ENCODE measurements around the gene SAFB2.

The SAFB2 gene

DNA sequence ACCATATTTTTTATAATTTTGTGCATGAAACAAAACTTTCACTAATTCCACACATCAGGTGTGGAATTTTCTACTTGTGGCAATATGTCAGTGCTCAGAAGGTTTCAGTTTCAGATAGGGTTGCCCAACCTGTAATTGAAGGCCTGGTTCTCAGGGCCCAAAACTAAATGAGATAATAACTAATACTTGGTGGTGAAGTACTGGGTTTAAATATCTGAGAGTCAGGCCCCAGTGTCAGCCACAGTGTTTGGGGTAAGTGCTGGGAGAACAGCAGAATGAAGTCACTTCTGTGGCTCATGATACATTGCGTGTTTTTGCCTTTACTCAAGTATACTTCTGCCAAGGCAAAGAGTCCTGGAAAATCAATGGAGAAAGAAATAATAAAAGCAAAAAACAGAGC is 5.9 kb upstream of the SAFB2 start:
- no peak for TF ChIP-seq FOXM1 (IDR thresholded peaks at IDR 0.05; ENCODE audit: borderline replicate concordance, low read depth)
- TF ChIP-seq ZBTB7A (IDR thresholded peaks at IDR 0.05; ENCODE audit: low read depth) = no peak
- TF ChIP-seq CEBPB (IDR thresholded peaks at IDR 0.05) = no peak
- no peak for TF ChIP-seq NFIC (IDR thresholded peaks at IDR 0.05)
- TF ChIP-seq, protein P1, sequence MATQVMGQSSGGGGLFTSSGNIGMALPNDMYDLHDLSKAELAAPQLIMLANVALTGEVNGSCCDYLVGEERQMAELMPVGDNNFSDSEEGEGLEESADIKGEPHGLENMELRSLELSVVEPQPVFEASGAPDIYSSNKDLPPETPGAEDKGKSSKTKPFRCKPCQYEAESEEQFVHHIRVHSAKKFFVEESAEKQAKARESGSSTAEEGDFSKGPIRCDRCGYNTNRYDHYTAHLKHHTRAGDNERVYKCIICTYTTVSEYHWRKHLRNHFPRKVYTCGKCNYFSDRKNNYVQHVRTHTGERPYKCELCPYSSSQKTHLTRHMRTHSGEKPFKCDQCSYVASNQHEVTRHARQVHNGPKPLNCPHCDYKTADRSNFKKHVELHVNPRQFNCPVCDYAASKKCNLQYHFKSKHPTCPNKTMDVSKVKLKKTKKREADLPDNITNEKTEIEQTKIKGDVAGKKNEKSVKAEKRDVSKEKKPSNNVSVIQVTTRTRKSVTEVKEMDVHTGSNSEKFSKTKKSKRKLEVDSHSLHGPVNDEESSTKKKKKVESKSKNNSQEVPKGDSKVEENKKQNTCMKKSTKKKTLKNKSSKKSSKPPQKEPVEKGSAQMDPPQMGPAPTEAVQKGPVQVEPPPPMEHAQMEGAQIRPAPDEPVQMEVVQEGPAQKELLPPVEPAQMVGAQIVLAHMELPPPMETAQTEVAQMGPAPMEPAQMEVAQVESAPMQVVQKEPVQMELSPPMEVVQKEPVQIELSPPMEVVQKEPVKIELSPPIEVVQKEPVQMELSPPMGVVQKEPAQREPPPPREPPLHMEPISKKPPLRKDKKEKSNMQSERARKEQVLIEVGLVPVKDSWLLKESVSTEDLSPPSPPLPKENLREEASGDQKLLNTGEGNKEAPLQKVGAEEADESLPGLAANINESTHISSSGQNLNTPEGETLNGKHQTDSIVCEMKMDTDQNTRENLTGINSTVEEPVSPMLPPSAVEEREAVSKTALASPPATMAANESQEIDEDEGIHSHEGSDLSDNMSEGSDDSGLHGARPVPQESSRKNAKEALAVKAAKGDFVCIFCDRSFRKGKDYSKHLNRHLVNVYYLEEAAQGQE (IDR thresholded peaks at IDR 0.05; ENCODE audit: low read depth) = no peak
- no peak for TF ChIP-seq YY1 (IDR thresholded peaks at IDR 0.05; ENCODE audit: low read depth)
- TF ChIP-seq, protein P2, sequence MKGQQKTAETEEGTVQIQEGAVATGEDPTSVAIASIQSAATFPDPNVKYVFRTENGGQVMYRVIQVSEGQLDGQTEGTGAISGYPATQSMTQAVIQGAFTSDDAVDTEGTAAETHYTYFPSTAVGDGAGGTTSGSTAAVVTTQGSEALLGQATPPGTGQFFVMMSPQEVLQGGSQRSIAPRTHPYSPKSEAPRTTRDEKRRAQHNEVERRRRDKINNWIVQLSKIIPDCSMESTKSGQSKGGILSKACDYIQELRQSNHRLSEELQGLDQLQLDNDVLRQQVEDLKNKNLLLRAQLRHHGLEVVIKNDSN (IDR thresholded peaks at IDR 0.05) = no peak
- no peak for TF ChIP-seq TAF1 (IDR thresholded peaks at IDR 0.05; ENCODE audit: low read depth)
- TF ChIP-seq RAD21 (IDR thresholded peaks at IDR 0.05; ENCODE audit: low read depth) = no peak
- TF ChIP-seq CREB1 (IDR thresholded peaks at IDR 0.05; ENCODE audit: low read depth) = no peak
- TF ChIP-seq EGR1 (IDR thresholded peaks at IDR 0.05) = no peak
- no peak for TF ChIP-seq EP300 (IDR thresholded peaks at IDR 0.05; ENCODE audit: borderline replicate concordance)
- TF ChIP-seq TCF12 (IDR thresholded peaks at IDR 0.05; ENCODE audit: low read depth) = no peak
- TF ChIP-seq, protein P3, sequence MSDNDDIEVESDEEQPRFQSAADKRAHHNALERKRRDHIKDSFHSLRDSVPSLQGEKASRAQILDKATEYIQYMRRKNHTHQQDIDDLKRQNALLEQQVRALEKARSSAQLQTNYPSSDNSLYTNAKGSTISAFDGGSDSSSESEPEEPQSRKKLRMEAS (IDR thresholded peaks at IDR 0.05) = no peak
- TF ChIP-seq TEAD4 (IDR thresholded peaks at IDR 0.05) = no peak

DNA sequence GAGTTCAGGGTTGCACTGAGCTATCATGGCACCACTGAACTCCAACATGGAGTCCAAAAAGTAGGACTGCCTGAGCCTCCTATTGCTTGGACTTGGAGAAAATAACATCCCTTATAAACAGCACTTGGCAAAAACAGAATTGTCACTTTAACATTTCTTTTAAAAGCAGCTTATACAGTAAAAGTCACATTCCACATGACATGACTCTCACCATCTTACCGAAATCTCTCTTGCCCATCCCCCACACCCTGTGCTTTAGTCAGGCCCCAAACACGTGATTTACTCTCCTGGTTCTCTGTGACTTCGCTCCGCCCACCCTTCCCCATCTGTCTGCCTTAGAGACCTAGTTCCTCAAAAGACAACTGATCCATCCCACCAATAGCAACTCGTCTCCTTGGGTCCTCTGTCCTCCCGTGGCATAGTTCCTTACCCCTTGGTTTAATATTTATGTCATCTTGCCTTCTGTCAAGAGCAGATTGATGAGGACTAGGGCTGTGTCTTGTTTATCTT is 4.9 kb upstream of the SAFB2 start:
- TF ChIP-seq CREB1 (IDR thresholded peaks at IDR 0.05; ENCODE audit: low read depth) (no peak), EP300 (IDR thresholded peaks at IDR 0.05; ENCODE audit: borderline replicate concordance) (no peak), TAF1 (IDR thresholded peaks at IDR 0.05; ENCODE audit: low read depth) (no peak), RAD21 (IDR thresholded peaks at IDR 0.05; ENCODE audit: low read depth) (no peak), TEAD4 (IDR thresholded peaks at IDR 0.05) (no peak), YY1 (IDR thresholded peaks at IDR 0.05; ENCODE audit: low read depth) (no peak), NFIC (IDR thresholded peaks at IDR 0.05) (no peak), CEBPB (IDR thresholded peaks at IDR 0.05) (no peak), ZBTB7A (IDR thresholded peaks at IDR 0.05; ENCODE audit: low read depth) (no peak), TCF12 (IDR thresholded peaks at IDR 0.05; ENCODE audit: low read depth) (no peak), FOXM1 (IDR thresholded peaks at IDR 0.05; ENCODE audit: borderline replicate concordance, low read depth) (no peak), EGR1 (IDR thresholded peaks at IDR 0.05) (no peak)
- TF ChIP-seq, protein P3 (IDR thresholded peaks at IDR 0.05) = no peak
- TF ChIP-seq, protein P2 (IDR thresholded peaks at IDR 0.05) = no peak
- TF ChIP-seq, protein P1 (IDR thresholded peaks at IDR 0.05; ENCODE audit: low read depth) = no peak

DNA sequence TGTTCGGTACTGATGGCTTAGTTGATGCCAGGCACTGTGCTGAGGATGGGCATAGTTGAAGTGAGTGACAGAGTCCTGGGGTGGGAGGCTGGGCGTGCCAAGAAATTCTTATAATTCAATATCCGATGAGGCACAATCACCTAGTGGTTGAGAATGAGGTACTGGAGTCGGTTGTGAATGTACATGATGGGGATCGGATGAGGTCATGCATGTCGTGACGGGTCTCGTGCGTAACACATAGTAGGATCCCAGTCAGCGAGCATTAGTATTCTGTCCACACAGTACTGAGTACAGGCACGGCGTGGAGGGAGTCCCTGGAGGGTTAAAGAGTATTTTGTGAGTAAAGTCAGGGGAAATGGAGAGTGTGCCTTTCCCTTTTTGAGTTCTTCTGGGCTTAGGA is 3.1 kb upstream of the SAFB2 start:
- TF ChIP-seq NFIC (IDR thresholded peaks at IDR 0.05) (no peak), TEAD4 (IDR thresholded peaks at IDR 0.05) (no peak), RAD21 (IDR thresholded peaks at IDR 0.05; ENCODE audit: low read depth) (no peak), CREB1 (IDR thresholded peaks at IDR 0.05; ENCODE audit: low read depth) (no peak), ZBTB7A (IDR thresholded peaks at IDR 0.05; ENCODE audit: low read depth) (no peak), YY1 (IDR thresholded peaks at IDR 0.05; ENCODE audit: low read depth) (no peak), TCF12 (IDR thresholded peaks at IDR 0.05; ENCODE audit: low read depth) (no peak), TAF1 (IDR thresholded peaks at IDR 0.05; ENCODE audit: low read depth) (no peak), FOXM1 (IDR thresholded peaks at IDR 0.05; ENCODE audit: borderline replicate concordance, low read depth) (no peak), CEBPB (IDR thresholded peaks at IDR 0.05) (no peak)
- TF ChIP-seq, protein P1 (IDR thresholded peaks at IDR 0.05; ENCODE audit: low read depth) = no peak
- TF ChIP-seq, protein P2 (IDR thresholded peaks at IDR 0.05) = no peak

Data from Ishikawa (cell line).